VCaP (cell line): ENCODE data around the gene TP53AIP1.

Experiments used
- H3K27ac ChIP-seq: fragments of 450-650 bp; 2 replicates; pipeline ENCODE4 v1.5.1; 2017
- CTCF ChIP-seq: fragments of 450-650 bp; conservative IDR thresholded peaks from 2 replicates; pipeline ENCODE4 v1.5.1; 2017; ENCODE audit warnings: mild to moderate bottlenecking, moderate library complexity

The TP53AIP1 gene

GRCh38 chr11:128917144-128917724, 25.4 kb downstream of the TP53AIP1 start:
- H3K27ac ChIP-seq = no peak overlapping the region
- no peak for TF ChIP-seq CTCF

- H3K27ac ChIP-seq = no peak overlapping the region
- TF ChIP-seq CTCF = no peak
These were observed 26.0 kb downstream of the TP53AIP1 start for GRCh38 chr11:128916681-128917080.

- no peak overlapping the region for H3K27ac ChIP-seq
- no peak for TF ChIP-seq CTCF
These were observed 26.6 kb downstream of the TP53AIP1 start for GRCh38 chr11:128916037-128916572.

GRCh38 chr11:128915149-128915521, 27.5 kb downstream of the TP53AIP1 start:
- no peak for TF ChIP-seq CTCF
- H3K27ac ChIP-seq = no peak overlapping the region

GRCh38 chr11:128914216-128915148, 28.2 kb downstream of the TP53AIP1 start:
- TF ChIP-seq CTCF = no peak
- no peak overlapping the region for H3K27ac ChIP-seq

- H3K27ac ChIP-seq = no peak overlapping the region
- no peak for TF ChIP-seq CTCF
These were observed 28.9 kb downstream of the TP53AIP1 start for GRCh38 chr11:128913806-128914205.

GRCh38 chr11:128911701-128912100, 31.0 kb downstream of the TP53AIP1 start:
- H3K27ac ChIP-seq = no peak overlapping the region
- TF ChIP-seq CTCF = no peak
